ENCODE measurements around the gene NRXN3. TPM values are rescaled to one million over a fixed set of nuclear protein-coding genes. Genes with fewer than 3 reads are reported as not detected.

Gene NRXN3
- total and polyA plus RNA-seq, 2 of the 13 experiments (the other 11 are each of a cell fraction or from before 2014, with no cell fraction given), result 0.03 TPM; not detected in 1

DNA sequence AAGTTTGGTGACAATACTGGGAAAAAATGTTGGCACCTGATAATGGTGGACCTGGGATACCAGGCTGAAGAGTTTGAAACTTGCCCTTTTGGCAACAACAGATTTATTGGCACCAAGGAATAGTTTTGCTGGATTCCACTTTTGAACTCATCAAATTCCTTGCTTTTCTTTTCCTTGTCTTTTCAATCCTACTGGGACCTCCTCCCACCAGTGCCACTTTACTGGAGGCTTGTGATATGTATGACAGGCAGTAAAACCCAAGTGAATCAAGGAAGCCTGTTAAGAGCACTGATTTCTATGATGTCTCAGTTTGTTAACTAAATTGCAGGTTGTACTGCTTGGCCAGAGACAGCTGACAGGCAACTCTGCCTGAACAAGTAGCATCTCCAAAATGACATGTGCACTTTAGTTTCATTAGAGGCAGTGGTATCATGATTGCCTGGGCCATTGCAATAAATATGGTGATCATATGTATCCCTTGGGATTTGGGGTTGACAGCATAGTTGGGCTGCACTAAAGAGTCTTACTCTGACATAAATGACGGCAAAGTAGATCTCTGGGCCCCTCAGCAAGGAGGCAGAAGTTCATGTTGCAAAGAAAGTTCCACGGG, 1475.7 kb downstream of the NRXN3 start (continued):
- TF ChIP-seq, protein P1, sequence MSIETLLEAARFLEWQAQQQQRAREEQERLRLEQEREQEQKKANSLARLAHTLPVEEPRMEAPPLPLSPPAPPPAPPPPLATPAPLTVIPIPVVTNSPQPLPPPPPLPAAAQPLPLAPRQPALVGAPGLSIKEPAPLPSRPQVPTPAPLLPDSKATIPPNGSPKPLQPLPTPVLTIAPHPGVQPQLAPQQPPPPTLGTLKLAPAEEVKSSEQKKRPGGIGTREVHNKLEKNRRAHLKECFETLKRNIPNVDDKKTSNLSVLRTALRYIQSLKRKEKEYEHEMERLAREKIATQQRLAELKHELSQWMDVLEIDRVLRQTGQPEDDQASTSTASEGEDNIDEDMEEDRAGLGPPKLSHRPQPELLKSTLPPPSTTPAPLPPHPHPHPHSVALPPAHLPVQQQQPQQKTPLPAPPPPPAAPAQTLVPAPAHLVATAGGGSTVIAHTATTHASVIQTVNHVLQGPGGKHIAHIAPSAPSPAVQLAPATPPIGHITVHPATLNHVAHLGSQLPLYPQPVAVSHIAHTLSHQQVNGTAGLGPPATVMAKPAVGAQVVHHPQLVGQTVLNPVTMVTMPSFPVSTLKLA (IDR thresholded peaks at IDR 0.05), result no peak
- TF ChIP-seq FOXK1 (CRISPR knock-in tag; IDR thresholded peaks at IDR 0.05; ENCODE audit: borderline replicate concordance, low read depth), result no peak
- TF ChIP-seq ZNF577 (CRISPR knock-in tag; IDR thresholded peaks at IDR 0.05; ENCODE audit: borderline replicate concordance, low read depth), result no peak
- TF ChIP-seq SSRP1 (CRISPR knock-in tag; IDR thresholded peaks at IDR 0.05), result no peak
- TF ChIP-seq FOXA3 (CRISPR knock-in tag; IDR thresholded peaks at IDR 0.05), result no peak

DNA sequence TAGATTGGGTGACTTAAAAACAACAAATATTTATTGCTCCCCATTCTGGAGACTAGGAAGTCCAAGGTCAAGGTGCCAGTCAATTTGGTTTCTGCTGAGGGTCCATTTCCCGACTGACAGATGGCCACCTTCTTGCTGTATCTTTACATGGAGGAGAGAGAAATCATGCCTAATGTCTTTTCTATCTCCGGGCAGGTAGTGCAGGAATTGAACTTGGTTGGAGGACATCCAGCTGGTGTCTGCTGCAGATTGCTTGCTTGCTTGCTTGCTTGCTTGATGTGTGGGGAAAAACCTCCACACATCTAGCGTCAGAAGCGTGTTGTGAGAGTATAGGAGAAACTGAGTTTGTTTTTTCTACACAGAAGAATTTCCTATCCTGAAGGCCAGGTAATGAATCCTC, 1479.7 kb downstream of the NRXN3 start:
- Histone ChIP-seq H3K36me3 (replicated peaks in 1 of 2; ENCODE audit: control insufficient read depth in 1 of 2, insufficient read depth in 2 of 2, low read length in 2 of 2) (no peaks in the 10 kb centered on the region), H3K9me3 (ENCODE audit: low read length) (peaks cover 58% of the 10 kb centered on the region), H2AFZ (ENCODE audit: low read length) (no peak overlapping the region), H3K4me3 (replicated peaks in 1 of 3; ENCODE audit: insufficient read depth in 1 of 3, low read depth in 2 of 3, low read length in 3 of 3) (no peak overlapping the region), H3K4me1 (ENCODE audit: insufficient read depth, low read length) (no peaks in the 10 kb centered on the region), H3K27ac (ENCODE audit: extremely low read length, insufficient read depth, low read length) (no peak overlapping the region), H3K9ac (ENCODE audit: insufficient read depth, low read depth, low read length) (no peak overlapping the region), H3K27me3 (ENCODE audit: control insufficient read depth in 1 of 2, insufficient read depth in 2 of 2, low read length in 2 of 2) (no peaks in the 10 kb centered on the region), H3K79me2 (ENCODE audit: insufficient read depth, low read length) (no peaks in the 10 kb centered on the region), H3K4me2 (ENCODE audit: low read depth, low read length) (no peak overlapping the region), H4K20me1 (ENCODE audit: insufficient read depth, low read length) (no peaks in the 10 kb centered on the region)
- DNase-seq (ENCODE audit: low spot score) (no peak), ATAC-seq (no peak), FAIRE-seq (no peak)
- TF ChIP-seq SKI (IDR thresholded peaks at IDR 0.05; ENCODE audit: partially characterized antibody), result no peak
- intact Hi-C loops (cut with micrococcal nuclease; ENCODE audit: unreplicated experiment) (no loop called here), in situ Hi-C loops (cut with HindIII; ENCODE audit: extremely low pct_ligation_motif_present, low pct_unique_long_range_greater_than_20kb) (no loop called here)
- ChIA-PET POLR2A (no interaction called here), CTCF (ENCODE audit: low intra/inter-chr PET ratio, low total read pairs) (no interaction called here)
- BruUV-seq (replicated peaks), result no TSS peak
- 18% methylated on average over 4 of the region's 4 CpGs for WGBS (ENCODE audit: low lambda C conversion rate)

Measured in HepG2 (cell line).